GM23338 (cell line): ENCODE results near the gene RRBP1. TPM values are rescaled to one million over a fixed set of nuclear protein-coding genes. Genes with fewer than 3 reads are reported as not detected.

Experiments
- ATAC-seq: fragments of 200-7000 bp; cut with Tn5 transposase; 3 replicates; pipeline ENCODE4 v1.9.1; 2020
- DNase-seq: peaks from one replicate; pipeline ENCODE4 v3.0.0-alpha.2; 2015; ENCODE audit warnings: low spot score
- H2AFZ ChIP-seq: fragments of 200-600 bp; sonication (generic); 2 replicates; pipeline ENCODE4 v1.8.0; 2016; ENCODE audit warnings: antibody characterized with exemption, mild to moderate bottlenecking, moderate library complexity
- H3F3A ChIP-seq: fragments of 200-600 bp; sonication (generic); replicated peaks from 2 replicates; pipeline ENCODE4 v1.8.0; 2017; ENCODE audit warnings: antibody characterized with exemption, mixed run types, low read depth
- H3K27ac ChIP-seq: fragments of 200-600 bp; sonication (generic); 2 replicates; pipeline ENCODE4 v1.6.1; 2016; ENCODE audit warnings: low read depth
- H3K27me3 ChIP-seq: fragments of 200-600 bp; sonication (generic); 2 replicates; pipeline ENCODE4 v1.8.0; 2016; ENCODE audit warnings: mild to moderate bottlenecking, mixed run types, moderate library complexity; ENCODE audit not compliant: insufficient read depth
- H3K36me3 ChIP-seq: fragments of 200-600 bp; sonication (generic); 2 replicates; pipeline ENCODE4 v1.8.0; 2016; ENCODE audit warnings: mild to moderate bottlenecking; ENCODE audit not compliant: insufficient read depth
- H3K4me1 ChIP-seq: fragments of 200-600 bp; sonication (generic); 2 replicates; pipeline ENCODE4 v1.8.0; 2016; ENCODE audit warnings: mild to moderate bottlenecking, moderate library complexity; ENCODE audit not compliant: insufficient read depth
- H3K4me2 ChIP-seq: fragments of 200-600 bp; sonication (generic); 2 replicates; pipeline ENCODE4 v1.7.1; 2017; ENCODE audit warnings: mixed run types
- H3K4me3 ChIP-seq: fragments of 200-600 bp; sonication (generic); 2 replicates; pipeline ENCODE4 v1.6.1; 2016; ENCODE audit warnings: mixed run types
- H3K79me2 ChIP-seq: fragments of 200-600 bp; sonication (generic); replicated peaks from 2 replicates; pipeline ENCODE4 v1.8.0; 2017; ENCODE audit warnings: mild to moderate bottlenecking; ENCODE audit not compliant: insufficient read depth
- H3K9me2 ChIP-seq: fragments of 200-600 bp; sonication (generic); 2 replicates; pipeline ENCODE4 v1.8.0; 2017; ENCODE audit not compliant: insufficient read depth
- H4K20me1 ChIP-seq: fragments of 200-600 bp; sonication (generic); replicated peaks from 2 replicates; pipeline ENCODE4 v1.8.0; 2017; ENCODE audit warnings: mild to moderate bottlenecking; ENCODE audit not compliant: insufficient read depth
- H3K27ac Mint-ChIP-seq: 2 replicates; pipeline ENCODE4 v1.8.0; 2020; ENCODE audit warnings: inconsistent platforms, mild to moderate bottlenecking, moderate library complexity, mixed read lengths
- H3K27me3 Mint-ChIP-seq: 3 replicates; pipeline ENCODE4 v1.8.0; 2022; ENCODE audit warnings: low read depth, mild to moderate bottlenecking, moderate library complexity, mixed read lengths, inconsistent platforms; ENCODE audit not compliant: insufficient read depth, poor library complexity
- H3K36me3 Mint-ChIP-seq: 3 replicates; pipeline ENCODE4 v1.8.0; 2021; ENCODE audit warnings: low read depth, mild to moderate bottlenecking, inconsistent platforms, moderate library complexity, mixed read lengths
- H3K4me1 Mint-ChIP-seq: 3 replicates; pipeline ENCODE4 v1.8.0; 2020; ENCODE audit warnings: mild to moderate bottlenecking, inconsistent platforms, mixed read lengths
- H3K4me3 Mint-ChIP-seq: 3 replicates; pipeline ENCODE4 v1.8.0; 2021; ENCODE audit warnings: moderate library complexity, mild to moderate bottlenecking, inconsistent platforms, mixed read lengths
- H3K9me3 Mint-ChIP-seq: 3 replicates; pipeline ENCODE4 v1.8.0; 2020; ENCODE audit warnings: moderate library complexity, mild to moderate bottlenecking, inconsistent platforms, mixed read lengths
- CTCF ChIP-seq, 2 experiments: fragments of 200-600 bp in 1 of 2; sonication (generic) in 1 of 2; conservative IDR thresholded peaks; 2 replicates each; pipeline versions ENCODE4 v1.5.1 to v1.6.1; 2016 to 2017; ENCODE audit warnings: antibody characterized with exemption in 2 of 2, low read depth in 2 of 2, mild to moderate bottlenecking in 2 of 2, moderate library complexity in 1 of 2
- JUNB ChIP-seq: IDR thresholded peaks from one replicate; pipeline ENCODE4 v1.6.1; 2016; ENCODE audit warnings: antibody characterized with exemption; ENCODE audit not compliant: unreplicated experiment
- POLR2AphosphoS5 ChIP-seq: IDR thresholded peaks from 2 replicates; pipeline ENCODE4 v1.6.1; 2016; ENCODE audit warnings: antibody characterized with exemption, low read depth
- STAT1 ChIP-seq: IDR thresholded peaks from one replicate; pipeline ENCODE4 v1.6.1; 2016; ENCODE audit warnings: antibody characterized with exemption; ENCODE audit not compliant: unreplicated experiment
- ZNF331 ChIP-seq: fragments of 250-450 bp; sonication (Bioruptor Pico); IDR thresholded peaks from 2 replicates; pipeline ENCODE4 v1.5.0; 2020; ENCODE audit warnings: low read depth, mild to moderate bottlenecking, moderate library complexity
- ZNF462 ChIP-seq: fragments of 250-450 bp; sonication (Bioruptor Pico); IDR thresholded peaks from 2 replicates; pipeline ENCODE4 v1.5.0; 2020; ENCODE audit warnings: mild to moderate bottlenecking, moderate library complexity
- polyA plus RNA-seq: library from polyadenylated mRNA; unstranded; fragments of >200 nt; fragmentation: Nextera tagmentation; extraction: Ambion mirVana; gene quantifications from 2 replicates; pipeline ENCODE4 v1.2.1, GENCODE V29; 2016
- total RNA-seq: library from RNA; depleted of rRNA; stranded (reverse); fragments of >200 nt; shearing (Covaris generic); gene quantifications from 2 replicates; pipeline ENCODE4 v1.2.3, GENCODE V29; 2014

Gene RRBP1
- total and polyA plus RNA-seq, 2 experiments from 2014 or later = 105 to 113 TPM

- no peak for TF ChIP-seq ZNF462
These were observed 14.2 kb upstream of the RRBP1 start (continued) for GRCh38 chr20:17696287-17696686.

- H3K4me3 ChIP-seq = no peak overlapping the region
- TF ChIP-seq POLR2AphosphoS5 = no peak
- TF ChIP-seq JUNB = no peak
- TF ChIP-seq STAT1 = no peak
- no peak for TF ChIP-seq CTCF (conservative IDR thresholded peaks at IDR 0.05; ENCODE audit: low read depth in 2 of 2)
- no peak for TF ChIP-seq ZNF331
- H3K27me3 Mint-ChIP-seq = peaks cover 7% of the 10 kb centered on the region
- no peaks in the 10 kb centered on the region for H3K79me2 ChIP-seq
- H4K20me1 ChIP-seq = no peaks in the 10 kb centered on the region
- no peaks in the 10 kb centered on the region for H3F3A ChIP-seq
- H3K4me3 Mint-ChIP-seq = no peak overlapping the region
- H2AFZ ChIP-seq = no peak overlapping the region
- H3K4me1 Mint-ChIP-seq = peaks cover 8% of the 10 kb centered on the region
- H3K4me1 ChIP-seq = peaks cover 5% of the 10 kb centered on the region
- no peaks in the 10 kb centered on the region; the same call in 1 of the 2 replicates for H3K9me2 ChIP-seq
- H3K4me2 ChIP-seq = no peak overlapping the region
- H3K9me3 Mint-ChIP-seq = peaks cover 2% of the 10 kb centered on the region; the same call in 2 of the 3 replicates
- DNase-seq (no peak), ATAC-seq (no peak)
- H3K36me3 ChIP-seq = no peaks in the 10 kb centered on the region
- H3K27me3 ChIP-seq = no peaks in the 10 kb centered on the region
- H3K36me3 Mint-ChIP-seq = no peaks in the 10 kb centered on the region
- no peak overlapping the region for H3K27ac ChIP-seq
- H3K27ac Mint-ChIP-seq = no peak overlapping the region
These were observed 12.7 kb upstream of the RRBP1 start for GRCh38 chr20:17694767-17695166.
